Kidney epithelial cell (primary cell): ENCODE results near the gene OR10H5. TPM values are rescaled to one million over a fixed set of nuclear protein-coding genes. Genes with fewer than 3 reads are reported as not detected.
"Not testable (repeated sequence)": the region's sequence is repeated elsewhere in the genome, so short reads cannot be mapped to it uniquely, and the experiment has no call there.

Source experiments
- DNase-seq: peaks from one replicate; pipeline ENCODE4 v3.0.0-alpha.2; 2010; ENCODE audit warnings: low read depth
- H3K27me3 ChIP-seq: 2 replicates; pipeline ENCODE4 v1.6.0; 2011; ENCODE audit warnings: low read length; ENCODE audit not compliant: control insufficient read depth, insufficient read depth
- H3K36me3 ChIP-seq: 2 replicates; pipeline ENCODE4 v1.5.1; 2011; ENCODE audit warnings: low read length; ENCODE audit not compliant: control insufficient read depth, insufficient read depth
- H3K4me3 ChIP-seq: 2 replicates; pipeline ENCODE4 v1.5.1; 2011; ENCODE audit warnings: low read depth, mild to moderate bottlenecking, control low read depth, low read length
- total RNA-seq: library from RNA; depleted of rRNA; stranded (reverse); fragments of >200 nt; gene quantifications from 2 replicates; pipeline ENCODE4 v1.2.3, GENCODE V29; 2015
- TF ChIP-seq, protein P1 (sequence below): IDR thresholded peaks from 2 replicates; pipeline ENCODE4 v1.5.1; 2011; ENCODE audit warnings: mild to moderate bottlenecking, moderate library complexity, low read length, control low read depth, inconsistent platforms; ENCODE audit not compliant: insufficient read depth, poor library complexity, severe bottlenecking

OR10H5 gene
- total RNA-seq, 1 donor from 2014 or later = not detected

GRCh38 chr19:15769586-15769985 is 17.9 kb upstream of the OR10H5 start:
- no peak for DNase-seq
- H3K4me3 ChIP-seq = no peak overlapping the region

GRCh38 chr19:15774159-15774558 is 13.3 kb upstream of the OR10H5 start:
- H3K4me3 ChIP-seq, H3K36me3 ChIP-seq, DNase-seq, H3K27me3 ChIP-seq: not testable (repeated sequence)

More at GRCh38 chr19:15769586-15769985, 17.9 kb upstream of the OR10H5 start:
- H3K27me3 ChIP-seq = no peaks in the 10 kb centered on the region
- H3K36me3 ChIP-seq = no peaks in the 10 kb centered on the region
- TF ChIP-seq, protein P1, sequence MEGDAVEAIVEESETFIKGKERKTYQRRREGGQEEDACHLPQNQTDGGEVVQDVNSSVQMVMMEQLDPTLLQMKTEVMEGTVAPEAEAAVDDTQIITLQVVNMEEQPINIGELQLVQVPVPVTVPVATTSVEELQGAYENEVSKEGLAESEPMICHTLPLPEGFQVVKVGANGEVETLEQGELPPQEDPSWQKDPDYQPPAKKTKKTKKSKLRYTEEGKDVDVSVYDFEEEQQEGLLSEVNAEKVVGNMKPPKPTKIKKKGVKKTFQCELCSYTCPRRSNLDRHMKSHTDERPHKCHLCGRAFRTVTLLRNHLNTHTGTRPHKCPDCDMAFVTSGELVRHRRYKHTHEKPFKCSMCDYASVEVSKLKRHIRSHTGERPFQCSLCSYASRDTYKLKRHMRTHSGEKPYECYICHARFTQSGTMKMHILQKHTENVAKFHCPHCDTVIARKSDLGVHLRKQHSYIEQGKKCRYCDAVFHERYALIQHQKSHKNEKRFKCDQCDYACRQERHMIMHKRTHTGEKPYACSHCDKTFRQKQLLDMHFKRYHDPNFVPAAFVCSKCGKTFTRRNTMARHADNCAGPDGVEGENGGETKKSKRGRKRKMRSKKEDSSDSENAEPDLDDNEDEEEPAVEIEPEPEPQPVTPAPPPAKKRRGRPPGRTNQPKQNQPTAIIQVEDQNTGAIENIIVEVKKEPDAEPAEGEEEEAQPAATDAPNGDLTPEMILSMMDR = no peak

GRCh38 chr19:15775249-15775648 is 12.2 kb upstream of the OR10H5 start:
- TF ChIP-seq, protein P1 = no peak
- H3K4me3 ChIP-seq = no peak overlapping the region
- no peak for DNase-seq
- H3K27me3 ChIP-seq = no peaks in the 10 kb centered on the region
- H3K36me3 ChIP-seq = no peaks in the 10 kb centered on the region

GRCh38 chr19:15776264-15776663 is 11.2 kb upstream of the OR10H5 start:
- no peaks in the 10 kb centered on the region for H3K27me3 ChIP-seq
- no peak for DNase-seq
- H3K36me3 ChIP-seq = no peaks in the 10 kb centered on the region
- TF ChIP-seq, protein P1 = no peak
- no peak overlapping the region for H3K4me3 ChIP-seq

GRCh38 chr19:15776991-15777970 is 10.2 kb upstream of the OR10H5 start:
- no peaks in the 10 kb centered on the region for H3K27me3 ChIP-seq

More at GRCh38 chr19:15776991-15777970, 10.2 kb upstream of the OR10H5 start:
- DNase-seq = no peak
- TF ChIP-seq, protein P1 = no peak
- Histone ChIP-seq H3K36me3 (no peaks in the 10 kb centered on the region), H3K4me3 (no peak overlapping the region)
